HG02885 (cell line): ENCODE results near the gene VPS4B.
"Not testable (repeated sequence)": the region's sequence is repeated elsewhere in the genome, so short reads cannot be mapped to it uniquely, and the experiment has no call there.

Source experiments
- ATAC-seq: cut with Tn5 transposase; IDR thresholded peaks from one replicate; pipeline ENCODE4 v1.9.1; 2021; ENCODE audit warnings: mild to moderate bottlenecking; ENCODE audit not compliant: unreplicated experiment, poor library complexity

VPS4B gene

DNA sequence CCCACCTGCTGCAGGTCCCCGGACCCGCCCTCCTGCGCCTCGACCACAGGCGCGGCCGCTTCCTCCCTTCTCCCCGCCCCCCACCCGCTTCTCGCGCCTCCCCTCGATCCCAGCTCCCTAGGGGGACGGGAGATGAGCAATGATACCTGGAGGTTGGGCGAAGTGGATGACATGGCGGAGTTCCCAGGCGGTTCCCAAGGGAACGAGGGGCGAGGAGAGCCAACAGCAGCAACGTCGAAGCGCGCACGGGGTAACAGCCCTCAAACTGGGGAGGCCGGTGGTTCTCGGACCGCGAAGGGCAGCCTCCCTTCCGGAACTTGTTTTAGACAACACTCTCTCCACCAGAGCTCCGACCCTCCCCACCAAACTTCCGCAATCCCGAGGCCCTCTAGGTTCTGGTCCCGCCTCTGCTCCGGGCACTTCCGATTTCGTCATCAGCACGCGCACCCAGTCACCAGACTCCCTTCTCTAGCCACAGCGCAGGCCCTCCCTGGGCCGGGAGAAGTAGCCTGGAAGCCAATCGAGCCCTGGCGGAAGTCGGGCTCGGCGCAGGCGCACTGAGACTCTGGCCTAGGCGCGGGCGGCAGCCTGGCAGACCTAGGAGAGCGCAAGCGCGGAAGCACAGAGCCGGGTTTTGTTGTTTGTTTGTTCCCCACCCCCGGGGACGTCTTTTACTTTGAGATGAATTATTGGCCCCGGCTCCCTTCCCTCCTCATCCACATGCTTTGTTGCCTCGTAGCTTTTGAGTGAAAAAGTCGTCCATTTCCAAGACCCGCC lies at the start of gene VPS4B:
Gene VPS4B (minus strand): TSS at position 390 of the 777 bp plus-strand sequence. CDS start 217 bp downstream, at position 173.
- ATAC-seq, result peak; percentile 95

DNA sequence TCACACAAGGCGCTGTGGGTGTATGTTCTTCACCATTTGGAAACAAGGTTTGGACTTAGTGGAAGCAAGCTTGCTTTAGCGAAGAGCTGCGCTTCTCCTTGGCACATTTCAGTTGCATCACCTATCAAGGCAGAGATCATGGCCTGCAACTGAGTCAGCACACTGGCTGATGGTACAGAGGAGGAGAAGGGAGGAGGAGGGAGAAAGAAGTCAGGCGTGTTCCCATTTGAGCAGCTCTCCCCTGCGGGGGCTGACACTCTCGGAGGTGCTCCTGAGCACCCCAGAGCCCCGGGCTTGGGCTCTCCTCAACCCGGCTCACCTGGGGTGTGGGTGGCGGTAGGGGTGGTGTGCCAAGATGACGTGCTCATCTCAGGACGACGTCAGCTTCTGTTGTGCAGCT lies 48.5 kb upstream of the VPS4B start:
- ATAC-seq, result no peak

DNA sequence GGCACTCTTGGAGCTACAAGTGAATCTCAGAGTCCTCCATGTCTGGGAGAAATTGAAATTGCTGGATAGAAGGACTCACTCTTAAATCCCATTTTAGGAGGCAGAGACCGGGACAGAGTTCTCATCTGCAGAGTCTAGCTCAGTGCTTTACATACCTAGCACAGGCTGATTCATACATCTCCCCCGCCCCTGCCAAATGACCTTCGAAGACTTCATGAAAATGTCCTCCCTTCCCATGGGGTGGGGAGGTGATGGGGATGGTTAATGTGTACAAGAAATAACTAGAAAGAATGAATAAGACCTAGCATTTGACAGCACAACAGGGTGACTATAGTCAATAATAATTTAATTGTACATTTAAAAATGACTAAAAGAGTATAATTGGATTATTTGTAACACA lies 46.3 kb upstream of the VPS4B start:
- ATAC-seq, result no peak

GRCh38 chr18:63467699-63468098 lies 45.4 kb upstream of the VPS4B start:
- ATAC-seq, result no peak

- ATAC-seq, result no peak
Observed at GRCh38 chr18:63465059-63465458, 42.8 kb upstream of the VPS4B start.

- ATAC-seq, result no peak
Observed at GRCh38 chr18:63464434-63464833, 42.2 kb upstream of the VPS4B start.

DNA sequence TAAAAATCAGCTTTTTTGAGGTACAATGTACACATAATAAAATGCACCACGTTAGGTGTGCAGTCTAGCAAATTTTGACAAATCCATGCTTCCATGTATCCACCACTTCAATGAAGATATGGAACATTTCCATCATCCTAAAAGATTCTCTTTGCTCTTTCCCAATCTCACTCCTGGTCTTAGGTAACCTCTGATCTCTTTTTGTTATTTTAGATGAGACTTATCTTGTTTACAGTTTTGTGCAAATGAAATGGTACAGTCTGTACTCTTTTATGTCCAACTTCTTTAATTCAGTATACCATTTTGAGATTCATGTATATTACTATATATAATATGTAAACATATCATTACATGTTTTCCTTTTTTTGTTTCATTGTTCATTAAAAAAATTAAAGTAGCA lies 38.1 kb upstream of the VPS4B start:
- ATAC-seq, result no peak

DNA sequence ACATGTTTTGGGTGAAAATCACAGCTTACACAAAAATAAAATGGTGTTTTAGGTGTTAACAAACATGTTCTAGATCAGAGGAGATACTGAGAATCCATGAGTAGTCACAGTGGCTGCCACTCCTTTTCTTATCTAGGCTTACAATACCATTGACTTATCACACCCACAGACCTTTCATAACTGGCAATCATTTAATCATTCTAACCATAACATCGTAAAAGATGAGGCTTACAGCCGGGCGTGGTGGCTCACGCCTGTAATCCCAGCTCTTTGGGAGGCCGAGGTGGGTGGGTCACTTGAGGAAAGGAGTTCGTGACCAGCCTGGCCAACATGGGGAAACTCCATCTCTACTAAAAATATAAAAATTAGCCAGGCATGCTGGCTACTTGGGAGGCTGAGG lies 35.7 kb upstream of the VPS4B start:
- no peak for ATAC-seq

- no peak for ATAC-seq
Observed at GRCh38 chr18:63454497-63454896, 32.2 kb upstream of the VPS4B start.

DNA sequence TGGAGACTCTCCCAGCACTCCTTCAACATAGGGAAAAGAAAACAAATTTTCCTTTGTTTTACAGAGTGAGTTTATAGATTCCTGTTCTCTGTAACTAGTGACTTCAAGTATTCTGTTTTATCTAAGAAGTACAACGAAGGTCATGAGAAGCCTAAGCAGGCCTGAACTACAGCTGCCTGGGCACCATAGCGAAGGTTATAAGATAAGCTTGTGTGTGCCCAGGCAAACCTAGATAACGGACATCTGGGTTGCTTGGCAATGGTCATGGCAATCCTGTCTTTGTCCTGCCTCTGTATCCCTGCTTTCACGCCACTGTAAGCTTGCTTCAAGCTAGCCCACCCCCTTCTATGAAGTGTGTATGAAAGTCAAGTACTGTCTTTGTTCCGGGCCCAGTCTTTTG lies 30.5 kb upstream of the VPS4B start:
- ATAC-seq, result not testable (repeated sequence)

DNA sequence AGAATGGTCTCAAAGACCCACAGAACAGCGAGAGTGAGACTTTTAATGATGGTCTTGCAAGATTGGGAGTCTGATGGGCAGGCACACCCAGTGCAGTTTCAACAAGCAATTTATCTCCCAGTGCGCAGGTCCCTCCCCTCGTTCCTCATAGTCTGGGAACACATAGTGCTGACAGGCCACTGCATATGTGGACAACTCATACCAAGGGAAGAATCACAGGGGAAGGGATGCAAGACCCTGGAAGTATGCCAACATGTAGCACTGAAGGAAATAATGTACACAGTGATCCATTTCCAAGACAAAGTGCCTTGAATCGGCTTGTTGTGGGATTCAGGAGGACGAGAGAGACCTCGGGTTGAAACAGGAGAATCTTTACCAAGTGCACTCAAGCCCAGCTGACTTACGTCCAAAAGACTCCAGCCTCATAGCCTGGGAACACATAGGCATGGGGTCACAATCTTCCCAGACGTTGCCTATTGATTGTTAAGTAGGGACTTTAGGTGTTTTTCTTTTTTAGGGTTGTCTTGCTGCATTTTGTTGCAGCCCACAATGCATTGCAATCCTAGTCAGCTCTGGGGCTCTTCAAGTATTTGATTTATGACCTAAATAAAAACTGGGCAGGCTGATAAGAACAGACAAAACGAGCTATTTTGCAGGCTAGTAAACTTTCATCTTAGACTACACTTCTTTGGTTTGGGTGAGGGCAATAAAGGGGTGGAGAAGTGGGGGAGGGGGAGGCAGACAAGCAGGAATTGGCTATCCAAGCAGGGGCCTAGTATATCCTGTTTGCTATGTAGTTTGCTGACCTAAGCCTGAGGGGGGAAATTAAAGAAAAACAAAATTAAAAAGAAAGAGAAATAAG lies 29.8 kb upstream of the VPS4B start:
- ATAC-seq, result no peak

DNA sequence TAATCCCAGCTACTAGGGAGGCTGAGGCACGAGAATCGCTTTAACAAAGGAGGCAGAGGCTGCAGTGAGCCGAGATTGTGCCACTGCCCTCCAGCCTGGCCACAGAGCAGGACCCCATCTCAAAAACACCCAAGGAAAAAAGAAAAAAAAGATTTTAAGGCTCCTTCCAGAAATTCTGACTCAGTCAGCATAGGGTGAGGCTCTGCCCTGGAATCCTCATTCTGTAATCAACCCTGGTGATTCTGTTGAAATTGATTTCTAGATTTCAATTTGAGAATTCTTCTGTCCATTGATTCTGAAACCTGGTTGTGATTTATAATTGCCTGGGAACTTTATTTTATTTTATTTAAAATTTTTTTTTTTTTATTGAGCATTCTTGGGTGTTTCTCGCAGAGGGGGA lies 27.1 kb upstream of the VPS4B start:
- ATAC-seq, result no peak

DNA sequence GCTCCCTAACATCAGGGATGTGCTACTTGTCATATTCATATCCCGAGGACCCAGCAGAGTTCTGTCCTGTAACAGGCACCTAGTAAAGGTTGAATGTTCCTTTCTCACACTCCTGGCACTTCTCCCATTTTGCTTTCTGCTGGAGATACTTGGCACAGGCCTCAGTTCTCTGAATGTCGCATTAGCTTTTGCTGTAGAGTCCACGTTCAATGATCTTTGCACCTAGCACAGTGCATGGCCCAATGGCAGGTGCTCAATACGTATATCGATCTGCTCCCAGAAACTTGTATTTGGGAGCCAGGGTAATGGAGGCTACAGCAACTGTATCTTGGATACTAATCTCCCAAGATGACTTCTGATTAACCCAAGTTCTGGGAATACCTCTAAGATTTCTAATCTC lies 24.8 kb upstream of the VPS4B start:
- ATAC-seq, result no peak

DNA sequence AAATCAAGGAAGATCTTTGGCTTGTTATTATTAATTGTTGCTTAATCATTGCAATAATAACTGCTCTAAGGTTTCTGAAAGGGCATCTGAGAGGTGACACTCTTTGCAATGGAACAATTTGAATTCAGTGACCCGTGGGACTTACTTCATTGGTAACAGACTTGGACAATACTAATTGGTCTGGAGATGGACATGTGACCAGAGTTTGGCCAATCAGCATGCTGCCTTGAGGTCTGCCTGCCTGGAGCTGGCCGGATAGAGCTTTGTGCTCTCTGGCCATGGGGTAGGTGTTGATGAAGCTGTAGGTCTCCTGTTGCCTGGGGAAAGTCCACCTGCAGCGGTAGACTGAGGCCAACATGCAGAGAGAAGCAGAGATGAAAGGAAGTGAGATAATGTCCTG lies 24.0 kb upstream of the VPS4B start:
- no peak for ATAC-seq

DNA sequence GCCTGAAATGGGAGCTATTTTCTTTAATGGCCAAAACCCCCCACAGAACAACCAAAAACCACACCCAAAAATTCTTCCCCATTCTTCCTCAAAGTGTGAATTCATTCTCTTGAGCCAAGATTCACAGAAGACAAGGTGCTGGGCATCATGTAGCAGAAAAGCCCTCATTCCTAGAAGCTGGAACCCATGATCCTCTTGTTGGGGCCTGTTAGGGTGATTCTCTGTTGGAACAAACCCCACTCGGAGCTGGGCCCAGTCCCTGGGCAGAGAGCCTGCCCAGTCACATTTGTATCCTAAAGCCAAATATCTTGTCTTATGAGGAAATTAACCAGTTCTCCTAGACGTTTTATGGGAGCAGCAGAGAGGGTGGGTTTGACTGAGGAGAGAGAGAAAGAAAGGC lies 22.8 kb upstream of the VPS4B start:
- no peak for ATAC-seq

- peak; percentile 54 for ATAC-seq
Observed at GRCh38 chr18:63444580-63444979, 22.3 kb upstream of the VPS4B start.

DNA sequence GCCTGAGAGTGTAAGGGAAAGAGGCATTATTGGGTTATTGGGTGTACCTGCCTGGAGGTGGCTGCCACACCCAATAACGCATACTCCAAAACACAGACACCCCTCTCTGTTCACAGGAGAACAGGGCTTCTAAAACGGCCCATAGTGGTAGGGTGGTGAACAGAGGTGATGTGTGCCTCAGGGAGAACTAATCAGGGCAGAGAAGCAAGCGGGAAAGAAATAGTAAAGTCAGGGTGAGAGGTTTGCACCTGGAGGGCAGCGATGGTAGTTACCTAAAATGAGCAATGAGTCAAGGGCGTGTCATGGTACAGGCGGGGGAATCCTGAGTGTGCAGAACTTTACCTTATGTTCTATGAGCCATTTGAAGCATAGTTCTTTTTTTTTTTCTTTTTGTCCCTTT lies 21.6 kb upstream of the VPS4B start:
- no peak for ATAC-seq

DNA sequence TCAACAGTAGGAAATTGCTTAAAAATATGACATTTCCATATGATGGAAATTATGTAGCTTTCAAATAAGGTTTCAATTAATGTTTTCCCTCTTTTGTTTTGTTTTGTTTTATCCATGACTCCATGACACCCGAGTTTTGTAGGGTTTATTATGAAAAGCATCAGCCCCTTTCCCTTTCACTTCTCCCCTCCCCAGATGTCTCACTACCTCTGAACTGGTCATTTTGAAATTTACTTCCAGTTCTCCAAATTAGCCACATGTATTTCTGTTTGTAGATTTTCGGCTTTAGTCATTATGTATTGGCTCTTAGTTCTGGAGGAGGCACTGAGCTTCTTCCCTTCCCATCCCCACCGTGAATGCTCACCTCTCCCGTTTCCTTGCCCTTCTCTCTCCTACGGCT lies 18.6 kb upstream of the VPS4B start:
- no peak for ATAC-seq

DNA sequence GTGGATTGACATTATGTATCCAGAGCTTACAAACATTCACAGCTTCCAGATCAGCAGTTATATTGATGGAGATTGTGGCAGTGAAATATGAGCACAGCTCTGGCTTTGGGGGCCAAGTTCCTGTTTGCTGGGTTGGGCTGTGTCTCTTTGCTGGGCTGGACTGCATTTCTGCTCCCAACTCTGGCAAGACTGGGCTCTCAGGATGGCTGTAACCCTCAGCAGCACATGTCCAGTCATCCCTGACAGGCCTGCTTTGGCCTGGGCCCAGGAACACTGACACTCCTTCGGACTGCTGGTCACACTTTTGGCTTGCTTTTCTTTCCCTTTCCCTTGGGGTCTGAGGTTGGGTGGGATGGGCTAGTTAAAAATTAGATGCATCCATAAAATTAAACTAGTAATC lies 17.9 kb upstream of the VPS4B start:
- no peak for ATAC-seq

- peak; percentile 63 for ATAC-seq
Observed at GRCh38 chr18:63439334-63439733, 17.1 kb upstream of the VPS4B start.

DNA sequence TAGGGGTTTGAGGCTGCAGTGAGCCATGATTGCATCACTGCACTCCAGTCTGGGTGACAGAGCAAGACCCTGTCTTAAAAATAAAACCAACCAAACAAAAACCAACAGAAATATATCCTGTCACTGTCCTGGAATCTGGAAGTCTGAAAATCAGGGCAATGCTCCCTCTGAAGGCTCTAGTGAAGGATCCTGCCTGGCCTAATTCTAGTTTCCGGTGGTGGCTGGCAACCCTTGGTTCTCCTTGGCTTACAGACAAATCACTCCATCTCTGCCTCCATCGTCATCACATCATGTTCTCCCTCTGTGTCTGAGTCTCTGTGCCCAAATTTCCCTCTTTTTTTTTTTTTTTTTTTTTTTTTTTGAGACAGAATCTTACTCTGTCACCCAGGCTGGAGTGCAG lies 15.9 kb upstream of the VPS4B start:
- no peak for ATAC-seq
